ENCODE data around the gene ALPI.

GRCh38 chr2:232434563-232435374, 21.2 kb upstream of the ALPI start:
- TF ChIP-seq CTCF (IDR thresholded peaks at IDR 0.05; ENCODE audit: low read depth, low read length) (no peak), EZH2phosphoT487 (IDR thresholded peaks at IDR 0.05; ENCODE audit: low read depth) (no peak)
